NCI-H1105 (cell line): Measurements from ENCODE around the gene HSPG2.
A peak's percentile ranks its signal among the peaks of the same experiment; 100 is the strongest.

Experiments used
- DNase-seq: peaks from one replicate; lab custom pipeline; 2025; lab: John Stamatoyannopoulos, UW

The HSPG2 gene

GRCh38 chr1:21898326-21899200 lies 38.5 kb downstream of the HSPG2 start:
- no peak for DNase-seq

GRCh38 chr1:21897844-21898243 lies 39.3 kb downstream of the HSPG2 start:
- DNase-seq, result no peak

- DNase-seq, result no peak
Measured at GRCh38 chr1:21896652-21897532, 40.2 kb downstream of the HSPG2 start.

- no peak for DNase-seq
Measured at GRCh38 chr1:21896026-21896425, 41.1 kb downstream of the HSPG2 start.

- peak; percentile 70 for DNase-seq
Measured at GRCh38 chr1:21894034-21894881, 42.9 kb downstream of the HSPG2 start.

- DNase-seq, result no peak
Measured at GRCh38 chr1:21893046-21893805, 43.9 kb downstream of the HSPG2 start.

GRCh38 chr1:21891621-21892479 lies 45.3 kb downstream of the HSPG2 start:
- no peak for DNase-seq

GRCh38 chr1:21891081-21891480 lies 46.0 kb downstream of the HSPG2 start:
- no peak for DNase-seq

- no peak for DNase-seq
Measured at GRCh38 chr1:21888500-21888899, 48.6 kb downstream of the HSPG2 start.

GRCh38 chr1:21887796-21888195 lies 49.3 kb downstream of the HSPG2 start:
- DNase-seq, result no peak

GRCh38 chr1:21887216-21887736 lies 49.8 kb downstream of the HSPG2 start:
- no peak for DNase-seq

- DNase-seq, result no peak
Measured at GRCh38 chr1:21886486-21887215, 50.5 kb downstream of the HSPG2 start.

GRCh38 chr1:21885236-21886037 lies 51.7 kb downstream of the HSPG2 start:
- DNase-seq, result no peak

- DNase-seq, result no peak
Measured at GRCh38 chr1:21884456-21885235, 52.5 kb downstream of the HSPG2 start.

GRCh38 chr1:21882721-21883415 lies 54.2 kb downstream of the HSPG2 start:
- DNase-seq, result no peak

GRCh38 chr1:21881250-21881649 lies 55.9 kb downstream of the HSPG2 start:
- DNase-seq, result no peak

- DNase-seq, result no peak
Measured at GRCh38 chr1:21880619-21880970, 56.5 kb downstream of the HSPG2 start.
